ENCODE measurements around the gene PRXL2B.
"Not testable (repeated sequence)": the region's sequence is repeated elsewhere in the genome, so short reads cannot be mapped to it uniquely, and the experiment has no call there.

Gene PRXL2B

GRCh38 chr1:2617971-2618470 lies 31.4 kb downstream of the PRXL2B start:
- H3K27me3 Mint-ChIP-seq (ENCODE audit: low read depth, poor library complexity) = peaks cover 57% of the 10 kb centered on the region
- no peaks in the 10 kb centered on the region for H3K36me3 Mint-ChIP-seq (ENCODE audit: low read depth)
- H3K9me3 Mint-ChIP-seq = peaks cover 83% of the 10 kb centered on the region
- no peak overlapping the region for H3K4me3 Mint-ChIP-seq
- no peak for DNase-seq
- H3K27ac Mint-ChIP-seq = no peak overlapping the region
- H3K4me1 Mint-ChIP-seq = peaks cover 16% of the 10 kb centered on the region
- TF ChIP-seq CTCF (IDR thresholded peaks at IDR 0.05) = no peak

- Mint-ChIP-seq H3K9me3 (peaks cover 32% of the 10 kb centered on the region), H3K4me3 (no peak overlapping the region), H3K36me3 (ENCODE audit: low read depth) (no peaks in the 10 kb centered on the region), H3K27me3 (ENCODE audit: low read depth, poor library complexity) (peaks cover 88% of the 10 kb centered on the region), H3K27ac (no peak overlapping the region), H3K4me1 (peaks cover 3% of the 10 kb centered on the region)
- no peak for DNase-seq
- no peak for TF ChIP-seq CTCF (IDR thresholded peaks at IDR 0.05)
Measured at GRCh38 chr1:2623571-2624337, 37.2 kb downstream of the PRXL2B start.

GRCh38 chr1:2624735-2625300 lies 38.2 kb downstream of the PRXL2B start:
- Mint-ChIP-seq H3K27me3 (ENCODE audit: low read depth, poor library complexity) (peaks cover 91% of the 10 kb centered on the region), H3K27ac (no peak overlapping the region), H3K4me1 (no peaks in the 10 kb centered on the region), H3K36me3 (ENCODE audit: low read depth) (no peaks in the 10 kb centered on the region), H3K4me3 (no peak overlapping the region), H3K9me3 (peaks cover 27% of the 10 kb centered on the region)
- DNase-seq = no peak
- TF ChIP-seq CTCF (IDR thresholded peaks at IDR 0.05) = no peak

DNA sequence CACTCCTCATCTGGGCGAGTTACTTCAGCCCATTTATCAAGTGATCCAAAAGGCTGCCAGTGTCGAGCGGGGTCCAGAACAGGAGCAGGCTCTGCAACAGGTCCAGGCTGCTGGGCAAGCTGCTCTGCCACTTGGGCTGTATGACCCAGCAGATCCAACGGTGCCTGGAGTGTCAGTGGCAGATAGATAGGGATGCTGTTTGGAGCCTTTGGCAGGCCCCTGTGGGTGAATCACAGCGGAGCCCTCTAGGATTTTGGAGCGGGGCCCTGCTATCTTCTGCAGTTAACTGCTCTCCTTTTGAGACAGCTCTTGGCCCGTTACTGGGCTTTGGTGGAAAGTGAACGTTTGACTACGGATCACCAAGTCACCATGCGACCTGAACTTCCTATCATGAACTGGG lies 38.7 kb downstream of the PRXL2B start:
- no peaks in the 10 kb centered on the region for H3K36me3 Mint-ChIP-seq (ENCODE audit: low read depth)
- no peak for TF ChIP-seq CTCF (IDR thresholded peaks at IDR 0.05)
- peaks cover 91% of the 10 kb centered on the region for H3K27me3 Mint-ChIP-seq (ENCODE audit: low read depth, poor library complexity)
- DNase-seq = no peak
- no peak overlapping the region for H3K4me3 Mint-ChIP-seq
- H3K4me1 Mint-ChIP-seq = no peaks in the 10 kb centered on the region
- H3K27ac Mint-ChIP-seq = no peak overlapping the region
- peaks cover 27% of the 10 kb centered on the region for H3K9me3 Mint-ChIP-seq

DNA sequence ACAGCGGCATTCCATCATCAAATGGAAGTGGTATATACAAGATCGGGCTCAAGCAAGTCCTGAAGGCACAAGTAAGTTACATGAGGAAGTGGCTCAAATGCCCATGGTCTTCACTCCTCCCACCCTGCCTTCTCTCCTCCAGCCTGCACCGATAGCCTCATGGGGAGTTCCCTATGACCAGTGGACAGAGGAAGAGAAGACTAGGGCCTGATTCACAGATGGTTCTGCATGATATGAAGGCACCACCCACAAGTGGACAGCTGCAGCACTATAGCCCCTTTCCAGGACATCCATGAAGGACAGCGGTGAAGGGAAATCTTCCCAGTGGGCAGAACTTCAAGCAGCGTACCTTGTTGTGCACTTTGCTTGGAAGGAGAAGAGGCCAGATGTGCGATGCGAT lies 39.2 kb downstream of the PRXL2B start:
- not testable (repeated sequence) for H3K36me3 Mint-ChIP-seq (ENCODE audit: low read depth); H3K27ac Mint-ChIP-seq; H3K4me3 Mint-ChIP-seq; H3K4me1 Mint-ChIP-seq; DNase-seq
- Mint-ChIP-seq H3K9me3 (peaks cover 27% of the 10 kb centered on the region), H3K27me3 (ENCODE audit: low read depth, poor library complexity) (peaks cover 91% of the 10 kb centered on the region)

- no peaks in the 10 kb centered on the region for H3K36me3 Mint-ChIP-seq (ENCODE audit: low read depth)
- no peak overlapping the region for H3K4me3 Mint-ChIP-seq
- DNase-seq = no peak
- H3K4me1 Mint-ChIP-seq = peaks cover 6% of the 10 kb centered on the region
- H3K27ac Mint-ChIP-seq = no peak overlapping the region
- peaks cover 92% of the 10 kb centered on the region for H3K27me3 Mint-ChIP-seq (ENCODE audit: low read depth, poor library complexity)
- peaks cover 14% of the 10 kb centered on the region for H3K9me3 Mint-ChIP-seq
- no peak for TF ChIP-seq CTCF (IDR thresholded peaks at IDR 0.05)
Measured at GRCh38 chr1:2627746-2628145, 41.2 kb downstream of the PRXL2B start.
